A549 (cell line): Measurements from ENCODE around the gene SIGLEC1.

ENCODE experiments used
- CTCF ChIP-seq: fragments of >200 bp; sonication (Bioruptor Twin); formaldehyde crosslinking; IDR thresholded peaks from 3 replicates; pipeline ENCODE4 v1.5.1; 2016
- ELK1 ChIP-seq: fragments of 150-350 bp; IDR thresholded peaks from 2 replicates; pipeline ENCODE4 v1.6.1; 2014; ENCODE audit warnings: low read depth, mild to moderate bottlenecking, low read length
- MAX ChIP-seq: IDR thresholded peaks from 2 replicates; pipeline ENCODE4 v1.6.1; 2012
- REST ChIP-seq: fragments of 200-600 bp; sonication (generic); IDR thresholded peaks from 2 replicates; pipeline ENCODE4 v1.6.1; 2016; ENCODE audit warnings: antibody characterized with exemption, mild to moderate bottlenecking, moderate library complexity

- no peak for TF ChIP-seq CTCF
- no peak for TF ChIP-seq ELK1
- TF ChIP-seq MAX, result no peak
- TF ChIP-seq REST, result no peak
These were observed 1.7 kb upstream of the SIGLEC1 start for GRCh38 chr20:3714092-3714491.
